ENCODE data around the gene RNF5. TPM values are rescaled to one million over a fixed set of nuclear protein-coding genes. Genes with fewer than 3 reads are reported as not detected.

Gene RNF5
- polyA plus RNA-seq, 1 experiment = 40.2 TPM

DNA sequence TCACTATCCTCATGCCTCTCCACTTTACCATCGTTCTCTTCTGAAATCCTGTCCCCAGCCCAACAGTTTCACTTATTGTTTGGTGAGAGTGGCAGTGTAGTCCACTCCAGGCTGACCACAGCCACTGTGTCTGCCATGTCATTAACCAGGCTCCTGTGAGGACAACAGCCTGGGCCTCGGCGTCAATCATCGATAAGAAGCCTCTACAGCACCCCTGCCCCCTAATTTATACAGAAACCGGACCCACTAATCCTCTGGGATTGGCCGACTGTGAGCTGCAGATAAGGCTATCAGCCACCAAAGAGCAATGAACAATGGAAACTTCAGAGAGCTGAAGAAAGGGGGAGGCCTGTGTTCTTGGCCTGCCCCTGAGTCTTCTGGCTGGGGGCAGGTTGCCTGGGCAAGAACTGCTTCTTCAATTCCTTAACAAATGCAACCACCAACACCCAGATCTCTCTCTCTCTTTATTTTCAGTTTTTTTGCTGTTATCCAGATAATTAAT lies 10.4 kb upstream of the RNF5 start:
- no peaks in the 10 kb centered on the region for H3K27me3 ChIP-seq (ENCODE audit: control insufficient read depth, insufficient read depth, low read length)
- no peak for DNase-seq (ENCODE audit: low read depth)
- peaks cover 35% of the 10 kb centered on the region for H3K36me3 ChIP-seq (ENCODE audit: control insufficient read depth, insufficient read depth, low read length)
- no peak overlapping the region for H3K4me3 ChIP-seq (ENCODE audit: low read depth, low read length)
- ChIA-PET POLR2A (no interaction called here), CTCF (interaction anchor here (1.5 kb wide), 1 partner anchor 54 kb away, joined by 3 read pairs; no protein-coding TSS in a partner anchor)
- no peak for TF ChIP-seq CTCF (IDR thresholded peaks at IDR 0.05; ENCODE audit: insufficient read depth, low read depth, low read length)

DNA sequence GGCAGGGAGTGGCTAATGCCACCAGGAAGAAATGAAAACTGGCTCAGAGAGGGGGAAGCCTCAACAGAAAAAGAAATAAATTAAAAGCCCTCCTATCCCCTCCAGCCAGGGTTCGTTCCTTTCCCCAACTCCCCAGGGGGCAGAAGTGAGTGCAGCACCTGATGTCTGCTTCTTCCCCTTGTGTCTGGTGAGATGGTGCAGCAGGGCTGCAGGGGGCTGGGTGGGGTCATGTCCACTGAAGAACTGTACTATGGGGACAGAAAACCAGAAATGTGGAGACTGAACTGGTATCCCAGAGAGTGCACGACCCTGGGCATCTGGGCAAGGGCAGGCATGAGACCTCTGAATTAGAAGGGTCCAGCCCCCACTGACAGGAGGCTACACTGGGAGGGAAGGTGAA lies 9.9 kb upstream of the RNF5 start:
- POLR2A ChIA-PET = no interaction called here
- no peak overlapping the region for H3K4me3 ChIP-seq (ENCODE audit: low read depth, low read length)
- TF ChIP-seq CTCF (IDR thresholded peaks at IDR 0.05; ENCODE audit: insufficient read depth, low read depth, low read length) = no peak
- CTCF ChIA-PET = no interaction called here
- H3K27me3 ChIP-seq (ENCODE audit: control insufficient read depth, insufficient read depth, low read length) = no peaks in the 10 kb centered on the region
- peaks cover 33% of the 10 kb centered on the region for H3K36me3 ChIP-seq (ENCODE audit: control insufficient read depth, insufficient read depth, low read length)
- DNase-seq (ENCODE audit: low read depth) = no peak

DNA sequence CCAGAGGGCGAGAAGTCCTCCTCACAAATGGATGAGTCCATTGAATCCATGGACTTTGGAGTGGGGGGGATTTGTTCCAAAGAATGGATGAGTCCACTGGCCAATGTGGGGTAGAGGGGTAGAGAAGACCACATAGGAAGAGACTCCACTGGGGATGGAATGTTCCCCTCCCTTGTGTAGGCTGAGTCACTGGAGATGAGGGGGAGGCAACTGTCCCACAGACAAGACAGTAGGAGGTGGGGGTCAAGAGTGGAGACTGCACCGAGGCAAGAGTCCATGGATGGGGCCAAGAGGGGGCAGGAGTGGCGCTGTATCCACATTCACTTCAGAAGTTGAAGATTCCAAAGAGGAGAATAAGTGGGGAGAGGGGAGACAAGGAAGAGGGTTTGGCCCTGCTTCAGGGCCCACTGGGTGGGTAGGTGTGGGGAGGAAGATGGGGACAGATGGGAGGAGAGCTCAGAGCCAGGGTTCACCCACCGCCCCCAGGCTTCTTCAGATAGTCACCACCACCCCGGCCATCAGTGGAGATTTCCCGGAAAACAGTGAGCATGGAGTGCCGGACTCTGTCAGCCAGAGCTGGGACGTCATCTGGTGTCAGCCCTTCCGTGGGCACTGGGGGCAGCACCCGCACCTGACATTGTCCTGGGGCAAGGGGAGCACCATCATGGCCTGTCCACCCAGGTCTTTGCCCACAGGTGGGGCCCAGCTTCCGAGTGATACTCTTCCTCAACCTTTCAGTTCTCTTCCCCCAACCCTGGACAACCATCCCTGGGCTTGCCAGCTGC lies 9.2 kb upstream of the RNF5 start:
- ChIA-PET CTCF (no interaction called here), POLR2A (no interaction called here)

DNA sequence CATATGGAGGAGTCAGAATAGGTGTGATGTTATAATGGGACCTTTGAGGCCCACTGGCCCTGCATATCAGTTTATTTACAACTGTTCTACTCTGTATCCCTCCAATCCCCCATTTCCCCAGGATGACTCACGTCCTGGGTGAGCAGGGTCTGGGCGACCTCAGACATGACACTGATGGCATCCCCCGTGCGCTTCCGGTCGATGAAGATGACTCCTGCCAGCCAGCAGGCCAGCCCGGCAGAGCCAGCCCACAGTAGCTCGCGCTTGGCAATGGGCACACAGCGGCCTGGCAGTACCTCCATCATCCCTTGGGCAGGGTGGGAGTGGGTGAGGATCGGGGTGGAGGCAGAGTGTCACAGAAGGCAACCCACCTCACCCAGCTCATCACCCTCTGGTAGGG lies 7.9 kb upstream of the RNF5 start:
- no peak for TF ChIP-seq CTCF (IDR thresholded peaks at IDR 0.05; ENCODE audit: insufficient read depth, low read depth, low read length)
- ChIA-PET POLR2A (no interaction called here), CTCF (no interaction called here)
- DNase-seq (ENCODE audit: low read depth) = no peak
- Histone ChIP-seq H3K27me3 (ENCODE audit: control insufficient read depth, insufficient read depth, low read length) (no peaks in the 10 kb centered on the region), H3K36me3 (ENCODE audit: control insufficient read depth, insufficient read depth, low read length) (peaks cover 33% of the 10 kb centered on the region), H3K4me3 (ENCODE audit: low read depth, low read length) (no peak overlapping the region)

More for the DNA sequence above, 9.2 kb upstream of the RNF5 start:
- TF ChIP-seq CTCF (IDR thresholded peaks at IDR 0.05; ENCODE audit: insufficient read depth, low read depth, low read length) = no peak
- H3K36me3 ChIP-seq (ENCODE audit: control insufficient read depth, insufficient read depth, low read length) = peaks cover 33% of the 10 kb centered on the region
- DNase-seq (ENCODE audit: low read depth) = no peak
- H3K4me3 ChIP-seq (ENCODE audit: low read depth, low read length) = no peak overlapping the region
- no peaks in the 10 kb centered on the region for H3K27me3 ChIP-seq (ENCODE audit: control insufficient read depth, insufficient read depth, low read length)

- no peaks in the 10 kb centered on the region for H3K27me3 ChIP-seq (ENCODE audit: control insufficient read depth, insufficient read depth, low read length)
- no peak overlapping the region for H3K4me3 ChIP-seq (ENCODE audit: low read depth, low read length)
- CTCF ChIA-PET = no interaction called here
- peaks cover 33% of the 10 kb centered on the region for H3K36me3 ChIP-seq (ENCODE audit: control insufficient read depth, insufficient read depth, low read length)
- POLR2A ChIA-PET = no interaction called here
- DNase-seq (ENCODE audit: low read depth) = no peak
- no peak for TF ChIP-seq CTCF (IDR thresholded peaks at IDR 0.05; ENCODE audit: insufficient read depth, low read depth, low read length)
Measured at GRCh38 chr6:32171234-32171633, 7.0 kb upstream of the RNF5 start.
